HG03571 (cell line): ENCODE data around the gene SPOUT1.
"Not testable (repeated sequence)": the region's sequence is repeated elsewhere in the genome, so short reads cannot be mapped to it uniquely, and the experiment has no call there.

Experiments
- ATAC-seq: cut with Tn5 transposase; IDR thresholded peaks from one replicate; pipeline ENCODE4 v1.9.1; 2021; ENCODE audit not compliant: unreplicated experiment

Gene SPOUT1

GRCh38 chr9:128780093-128780492, 49.5 kb downstream of the SPOUT1 start:
- ATAC-seq = not testable (repeated sequence)

- ATAC-seq = no peak
Measured at GRCh38 chr9:128774804-128775203, 54.8 kb downstream of the SPOUT1 start.

DNA sequence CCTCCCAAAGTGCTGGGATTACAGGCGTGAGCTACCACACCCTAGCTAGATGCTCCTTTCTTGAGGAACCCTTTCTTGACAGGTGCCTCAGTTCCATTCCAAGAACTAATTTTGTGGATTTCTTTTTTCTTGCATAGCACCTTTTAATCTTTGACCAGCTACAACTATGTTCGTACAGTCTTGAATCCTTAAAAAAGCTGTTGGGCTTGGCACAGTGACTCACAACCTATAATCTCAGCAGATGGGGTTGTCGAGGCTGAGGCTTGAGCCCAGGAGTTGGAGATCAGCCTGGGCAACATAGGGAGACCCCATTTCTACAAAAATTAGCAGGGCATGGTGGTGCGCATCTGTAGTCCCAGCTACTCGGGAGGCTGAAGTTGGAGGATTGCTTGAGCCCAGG, 56.5 kb downstream of the SPOUT1 start:
- no peak for ATAC-seq

- peak; percentile 73 for ATAC-seq
Measured at GRCh38 chr9:128771745-128772519, 57.7 kb downstream of the SPOUT1 start, which contains the start of gene ZER1. TSS of gene ZER1 (minus strand) at chr9:128771927. CDS start at chr9:128755565, 16,362 bp downstream.

- ATAC-seq = peak; percentile 13
Measured at GRCh38 chr9:128771094-128771721, 58.4 kb downstream of the SPOUT1 start.

DNA sequence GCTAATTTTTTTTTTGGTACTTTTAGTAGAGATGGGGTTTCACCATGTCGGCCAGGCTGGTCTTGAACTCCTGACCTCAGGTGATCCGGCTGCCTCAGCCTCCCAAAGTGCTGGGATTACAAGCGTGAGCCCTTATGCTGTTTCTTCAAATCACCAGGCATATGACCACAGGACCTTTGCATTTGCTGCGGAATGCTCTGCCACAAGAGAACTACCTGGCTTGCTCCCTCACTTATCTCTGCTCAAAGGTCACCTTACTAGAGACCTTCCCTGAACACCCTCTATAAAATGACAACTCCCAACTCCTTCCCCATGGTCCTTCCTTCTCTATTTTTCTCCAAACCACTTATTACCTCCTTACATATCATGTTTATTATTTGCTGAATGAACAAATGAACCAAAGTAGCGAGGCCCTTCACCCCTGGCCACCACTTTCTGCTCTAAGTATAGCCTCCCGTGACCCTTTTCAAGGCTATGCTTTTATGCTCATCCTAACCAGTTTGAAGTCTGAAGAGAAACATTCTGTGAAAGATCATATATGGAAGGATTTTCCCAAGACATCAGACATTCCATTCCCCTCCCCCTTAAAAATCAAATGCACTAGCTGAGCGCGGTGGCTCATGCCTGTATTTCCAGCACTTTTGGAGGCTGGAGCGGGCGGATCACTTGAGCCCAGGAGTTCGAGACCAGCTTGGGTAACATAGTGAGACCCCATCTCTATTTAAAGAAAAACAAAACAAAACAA, 59.1 kb downstream of the SPOUT1 start:
- ATAC-seq = no peak
